ENCODE measurements around the gene ACTL6B. TPM values are rescaled to one million over a fixed set of nuclear protein-coding genes. Genes with fewer than 3 reads are reported as not detected.

ACTL6B gene
- total and polyA plus RNA-seq, 2 of the 8 experiments (the other 6 are each of a cell fraction or from before 2014, with no cell fraction given): 2.1 to 4.5 TPM

DNA sequence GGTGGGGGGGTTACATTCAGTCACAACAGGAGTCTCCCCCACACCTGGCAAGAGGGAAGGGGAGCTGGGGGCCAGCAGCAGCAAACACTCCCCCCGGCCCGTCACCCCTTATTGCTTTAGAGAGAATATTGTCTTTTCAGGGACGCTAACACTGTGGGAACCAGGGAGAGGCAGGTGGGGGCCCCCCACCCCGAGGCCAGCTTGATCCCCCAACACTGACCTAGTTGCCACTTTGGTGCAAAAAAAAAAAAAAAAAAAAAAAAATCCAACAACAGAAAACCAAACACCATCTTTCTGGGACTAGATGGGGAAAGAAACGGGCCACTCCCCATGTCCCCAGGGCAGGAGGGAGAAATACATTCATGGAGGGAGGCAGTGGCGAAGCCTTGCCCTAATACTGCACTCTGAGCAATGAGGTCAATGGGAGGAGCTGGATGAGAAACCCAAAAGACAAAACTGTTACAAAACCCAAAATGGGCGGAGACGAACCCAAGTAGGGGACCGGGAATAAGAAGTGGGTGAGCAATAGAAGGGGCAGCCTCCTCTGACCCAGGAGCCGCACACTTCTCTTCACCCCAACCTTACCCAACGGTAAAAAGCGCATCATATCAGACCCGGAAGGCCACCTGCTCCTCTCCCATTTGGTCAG lies 23.8 kb upstream of the ACTL6B start:
- H4K20me1 ChIP-seq (replicated peaks in 1 of 2; ENCODE audit: control insufficient read depth in 1 of 2, insufficient read depth in 2 of 2, low read length in 2 of 2): peaks cover 13 to 34% of the 10 kb centered on the region in 2 experiments
- FAIRE-seq: no peak
- no peak overlapping the region for H4K8ac ChIP-seq (ENCODE audit: extremely low read depth, insufficient read depth, low read length)
- no peak overlapping the region for H2BK5ac ChIP-seq (ENCODE audit: low read depth, low read length)
- no peak overlapping the region for H2BK15ac ChIP-seq (ENCODE audit: low read length)
- no peak overlapping the region for H4K91ac ChIP-seq (replicated peaks; ENCODE audit: insufficient read length, low read length)
- H3K9ac ChIP-seq (replicated peaks in 1 of 4; ENCODE audit: extremely low read depth in 1 of 4, low read depth in 3 of 4, low read length in 3 of 4): no peak overlapping the region
- CTCF ChIA-PET (ENCODE audit: partially characterized antibody): interaction anchor here (0.9 to 20.7 kb wide), 12 partner anchors 13 to 120 kb away, joined by 3 to 254 read pairs (median 4); partner anchors contain the start of genes GIGYF1 and POP7
- no peak overlapping the region for H3K27ac ChIP-seq (ENCODE audit: low read depth, low read length)
- H3K23me2 ChIP-seq (ENCODE audit: low read depth, low read length): peaks cover 2% of the 10 kb centered on the region; the same call in 1 of the 2 replicates
- POLR2A ChIA-PET (ENCODE audit: partially characterized antibody): interaction anchor here (0.6 to 10.3 kb wide), 16 partner anchors 10 to 310 kb away, joined by 3 to 257 read pairs (median 4); partner anchors contain the start of genes FBXO24, GIGYF1, MOSPD3 and POP7
- no peak overlapping the region for H3K23ac ChIP-seq (ENCODE audit: insufficient read length)
- H3K4me1 ChIP-seq (replicated peaks in 1 of 4; ENCODE audit: control insufficient read depth in 3 of 4, insufficient read depth in 4 of 4, low read length in 3 of 4): peaks cover 0 to 7% (median 4%) of the 10 kb centered on the region in 4 experiments; a peak in 6 of 7 replicates
- no peaks in the 10 kb centered on the region for H3K27me3 ChIP-seq (replicated peaks in 1 of 4; ENCODE audit: control insufficient read depth in 3 of 4, extremely low read depth in 1 of 4, insufficient read depth in 3 of 4, low read length in 3 of 4)
- no peaks in the 10 kb centered on the region for H3K79me2 ChIP-seq (ENCODE audit: control insufficient read depth in 1 of 2, insufficient read depth in 2 of 2, low read length in 2 of 2)
- H3K36me3 ChIP-seq (ENCODE audit: control insufficient read depth in 2 of 4, insufficient read depth in 4 of 4, low read length in 3 of 4): peaks cover 27 to 82% (median 52%) of the 10 kb centered on the region in 4 experiments
- no peaks in the 10 kb centered on the region for H3K9me3 ChIP-seq (ENCODE audit: insufficient read depth in 2 of 2, low read depth in 1 of 2, low read length in 1 of 2)
- H2AFZ ChIP-seq (ENCODE audit: low read length): no peak overlapping the region
- H3K14ac ChIP-seq (ENCODE audit: insufficient read length): no peak overlapping the region
- H3K56ac ChIP-seq (replicated peaks; ENCODE audit: insufficient read length, low read depth, low read length): no peak overlapping the region
- no peak overlapping the region for H3K4ac ChIP-seq (replicated peaks; ENCODE audit: insufficient read length, low read depth, low read length)
- H4K5ac ChIP-seq (ENCODE audit: insufficient read length, low read depth, low read length): no peak overlapping the region
- H2AK5ac ChIP-seq (ENCODE audit: low read depth, low read length): no peak overlapping the region
- H2BK20ac ChIP-seq (ENCODE audit: low read length): no peak overlapping the region
- no peak overlapping the region for H3K18ac ChIP-seq (ENCODE audit: extremely low read depth, low read length)
- DNase-seq (ENCODE audit: low read depth in 1 of 2, low spot score in 2 of 2): no peak
- WGBS, 2 experiments (ENCODE audit: extremely low coverage in 1 of 2, insufficient coverage in 1 of 2, insufficient read length in 1 of 2, insufficient replicate concordance in 2 of 2, low coverage in 1 of 2, low lambda C conversion rate in 2 of 2, missing lambda C conversion rate in 1 of 2): 80% methylated on average over 11 of the region's 13 CpGs; no CpG with 5 or more reads in 1 of the 2 experiments
- H2BK120ac ChIP-seq (replicated peaks; ENCODE audit: low read depth, low read length): no peak overlapping the region
- no peak overlapping the region; a peak in 1 of 4 replicates for H3K4me2 ChIP-seq (ENCODE audit: insufficient read depth in 1 of 2, low read depth in 2 of 2, low read length in 2 of 2)
- no peak overlapping the region for H3K4me3 ChIP-seq (ENCODE audit: extremely low read depth in 1 of 4, insufficient read depth in 2 of 4, low read depth in 3 of 4, low read length in 4 of 4)
- H2BK12ac ChIP-seq (ENCODE audit: low read depth, low read length): no peak overlapping the region
- TF ChIP-seq POLR2A (IDR thresholded peaks at IDR 0.05; ENCODE audit: control extremely low read depth in 1 of 2, low read depth in 2 of 2, low read length in 2 of 2): peak in 1 of 2 experiments; percentile 40; a peak in 1 of 3 replicates
- TF ChIP-seq POLR2AphosphoS5 (IDR thresholded peaks at IDR 0.05; ENCODE audit: low read depth, low read length): 0 out of 2 replicates have a peak, but pooled peaks have one; percentile 58
- no peak for TF ChIP-seq POU5F1 (IDR thresholded peaks at IDR 0.05; ENCODE audit: low read depth, low read length)
- peaks cover 3% of the 10 kb centered on the region for H3K79me1 ChIP-seq (ENCODE audit: low read depth, low read length)

All from H1 (cell line).